GM10266 (cell line): ENCODE data around the gene MYO6.

Experiments used
- DNase-seq: peaks from one replicate; pipeline ENCODE4 v3.0.0; 2012; ENCODE audit errors: extremely low spot score
- TF ChIP-seq, protein P1 (sequence below): IDR thresholded peaks from 2 replicates; pipeline ENCODE4 v1.5.1; 2012; ENCODE audit warnings: mild to moderate bottlenecking, low read depth; ENCODE audit not compliant: control insufficient read depth, insufficient read depth; ENCODE audit errors: missing control alignments

Gene MYO6

DNA sequence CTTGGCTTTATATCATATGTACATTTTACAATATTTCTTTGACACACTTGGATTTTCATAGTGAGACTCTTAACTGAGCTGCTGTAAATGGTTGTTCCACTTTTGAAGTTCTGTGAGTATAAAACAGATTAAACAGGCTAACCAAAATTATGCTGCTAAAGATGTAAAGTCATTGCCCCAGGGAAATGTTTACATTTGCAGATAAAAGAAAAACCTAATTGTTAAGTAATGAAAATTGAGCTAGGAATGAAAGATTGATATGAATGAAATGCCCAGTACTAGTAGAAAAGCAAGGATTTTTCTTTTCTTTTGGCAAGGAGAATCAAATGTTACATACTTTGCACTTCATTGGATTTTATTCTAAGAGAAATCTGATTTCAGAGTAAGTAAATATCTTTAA lies 164.0 kb downstream of the MYO6 start:
- TF ChIP-seq, protein P1, sequence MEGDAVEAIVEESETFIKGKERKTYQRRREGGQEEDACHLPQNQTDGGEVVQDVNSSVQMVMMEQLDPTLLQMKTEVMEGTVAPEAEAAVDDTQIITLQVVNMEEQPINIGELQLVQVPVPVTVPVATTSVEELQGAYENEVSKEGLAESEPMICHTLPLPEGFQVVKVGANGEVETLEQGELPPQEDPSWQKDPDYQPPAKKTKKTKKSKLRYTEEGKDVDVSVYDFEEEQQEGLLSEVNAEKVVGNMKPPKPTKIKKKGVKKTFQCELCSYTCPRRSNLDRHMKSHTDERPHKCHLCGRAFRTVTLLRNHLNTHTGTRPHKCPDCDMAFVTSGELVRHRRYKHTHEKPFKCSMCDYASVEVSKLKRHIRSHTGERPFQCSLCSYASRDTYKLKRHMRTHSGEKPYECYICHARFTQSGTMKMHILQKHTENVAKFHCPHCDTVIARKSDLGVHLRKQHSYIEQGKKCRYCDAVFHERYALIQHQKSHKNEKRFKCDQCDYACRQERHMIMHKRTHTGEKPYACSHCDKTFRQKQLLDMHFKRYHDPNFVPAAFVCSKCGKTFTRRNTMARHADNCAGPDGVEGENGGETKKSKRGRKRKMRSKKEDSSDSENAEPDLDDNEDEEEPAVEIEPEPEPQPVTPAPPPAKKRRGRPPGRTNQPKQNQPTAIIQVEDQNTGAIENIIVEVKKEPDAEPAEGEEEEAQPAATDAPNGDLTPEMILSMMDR, result no peak
- no peak for DNase-seq

DNA sequence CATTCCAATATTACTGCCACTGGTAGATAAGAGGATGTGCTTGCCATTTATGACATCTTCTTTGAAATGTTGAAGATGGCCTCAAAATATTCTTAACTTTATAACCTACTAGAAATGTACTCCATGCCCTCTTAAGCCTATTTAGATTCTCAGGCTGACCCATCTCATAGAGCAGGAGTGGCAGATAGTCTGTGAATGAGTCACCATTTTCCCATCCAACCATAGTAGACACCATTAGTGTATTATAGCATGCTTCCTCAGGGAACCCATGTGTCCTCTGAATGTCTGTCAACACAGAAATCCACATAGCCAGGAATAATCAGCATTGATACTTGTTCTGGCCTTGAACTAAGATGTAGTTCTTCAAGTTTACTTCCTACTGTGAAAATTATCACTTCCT lies 173.2 kb downstream of the MYO6 start:
- DNase-seq, result no peak
- TF ChIP-seq, protein P1, result no peak

DNA sequence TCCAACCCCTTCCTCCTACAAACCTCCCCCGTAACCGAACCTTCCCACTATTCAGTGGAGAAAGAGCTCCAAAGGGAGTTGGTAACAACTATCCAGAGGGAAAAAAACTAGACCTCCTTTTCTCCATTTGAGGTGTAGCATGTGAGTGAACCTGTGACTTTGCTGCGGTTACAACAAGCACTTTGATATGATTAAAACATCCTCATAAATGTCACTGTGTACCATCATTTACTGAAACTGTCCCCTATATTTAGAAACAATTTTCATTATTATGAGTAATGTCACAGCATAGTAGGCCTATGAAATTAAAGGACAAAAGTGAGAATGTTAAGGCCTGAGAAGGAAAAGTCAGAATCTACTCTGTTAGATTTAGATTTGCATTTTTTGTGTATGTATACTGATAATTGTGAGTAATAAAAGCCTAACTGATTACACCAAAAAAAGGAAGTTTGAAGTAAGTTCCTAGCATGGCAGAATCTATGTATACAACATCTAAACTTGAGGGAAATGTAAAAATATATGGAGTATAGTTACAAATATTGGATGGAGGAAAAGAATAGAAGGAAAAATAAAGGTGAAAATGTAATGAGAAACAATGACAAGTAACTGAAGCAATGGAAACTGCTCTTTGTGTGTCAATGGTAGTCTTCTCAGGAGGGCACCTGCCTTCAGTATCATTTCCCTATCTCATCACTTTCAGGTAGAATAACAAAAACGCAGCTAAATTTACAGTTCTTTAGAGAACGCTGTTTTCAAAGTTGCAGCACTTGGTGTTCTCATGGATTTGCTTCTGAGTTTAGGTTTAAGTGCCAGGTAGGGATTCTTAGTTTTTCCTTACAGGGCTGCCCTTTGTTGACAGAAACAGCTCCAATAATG lies 177.5 kb downstream of the MYO6 start:
- DNase-seq, result no peak
- TF ChIP-seq, protein P1, result no peak

DNA sequence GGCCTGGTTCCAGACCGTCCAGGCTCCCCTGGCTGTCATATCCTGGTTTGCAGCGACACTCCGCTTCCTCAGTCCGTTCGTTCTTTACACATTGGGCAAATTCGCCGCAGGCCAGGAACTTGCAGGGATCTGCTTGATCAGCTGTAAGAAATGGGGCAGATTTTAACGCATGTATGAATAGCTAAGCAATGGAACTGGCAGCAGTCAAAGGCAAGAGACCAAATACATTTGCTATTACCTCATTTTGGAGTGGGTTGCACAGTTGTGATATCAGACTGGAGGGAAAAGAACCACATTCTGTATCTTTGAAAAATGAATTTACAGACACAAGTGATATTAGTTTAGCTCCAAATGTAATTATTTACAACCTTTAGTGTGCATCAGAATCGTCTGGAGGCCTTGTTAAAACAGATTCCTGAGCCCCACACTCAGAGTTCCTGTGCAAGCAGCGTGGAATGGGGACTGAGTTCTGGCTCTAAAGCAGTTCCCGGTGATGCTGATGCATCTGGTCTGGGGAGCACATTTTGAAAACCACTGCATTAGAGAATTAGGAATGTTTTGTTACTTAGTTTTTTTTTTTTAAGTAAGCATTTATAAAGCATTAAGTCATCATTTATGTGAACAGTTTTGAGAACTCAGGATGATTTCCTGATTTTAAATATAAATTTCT lies 182.1 kb downstream of the MYO6 start:
- TF ChIP-seq, protein P1, result no peak
- DNase-seq, result no peak

DNA sequence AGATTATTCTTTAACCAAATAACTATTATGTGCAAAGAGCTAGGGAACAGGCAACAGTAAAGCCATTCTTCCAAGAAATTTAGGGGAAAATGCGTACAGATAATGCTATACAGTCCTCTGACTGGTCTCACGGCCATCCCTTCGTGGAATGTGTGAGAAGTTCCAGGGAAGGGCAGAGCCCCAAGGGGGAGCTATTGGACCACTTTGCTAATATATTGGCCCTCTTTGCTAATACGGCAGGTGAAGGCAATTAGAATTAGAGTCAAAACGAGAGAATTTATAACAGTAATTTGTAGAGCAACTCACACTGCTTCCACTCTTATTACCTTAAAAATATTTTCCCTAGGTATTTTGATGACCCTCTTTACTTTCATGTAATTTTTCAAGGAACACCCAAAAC lies 183.0 kb downstream of the MYO6 start:
- DNase-seq, result no peak
- TF ChIP-seq, protein P1, result peak; percentile 40

DNA sequence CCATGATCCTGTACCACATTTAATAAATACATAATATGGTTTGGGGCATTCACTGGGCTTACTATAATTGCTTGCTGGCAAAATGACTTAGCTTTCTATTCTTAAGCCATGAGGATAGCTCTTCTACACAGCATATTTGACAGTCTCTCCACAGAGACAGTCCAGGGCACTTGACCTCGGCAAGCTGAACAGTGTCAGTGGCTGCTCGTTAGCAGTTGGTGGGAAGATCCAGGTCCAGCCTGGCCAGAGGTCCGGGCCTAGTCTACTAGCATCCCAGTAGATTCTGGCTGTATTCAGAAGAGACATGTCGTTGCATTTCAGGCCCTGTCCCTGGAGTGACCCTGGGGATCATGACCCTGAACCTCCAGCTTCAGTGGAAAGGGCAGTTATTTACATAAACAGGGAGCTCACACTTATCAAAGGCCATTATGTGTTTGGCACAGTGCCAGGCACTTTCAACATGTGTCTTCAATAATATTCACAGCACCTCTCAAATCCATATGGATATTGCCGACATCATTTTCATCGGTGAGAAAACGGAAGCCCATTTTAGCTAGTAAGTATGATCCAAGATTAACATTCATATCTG lies 184.4 kb downstream of the MYO6 start:
- no peak for DNase-seq
- TF ChIP-seq, protein P1, result no peak
